Adrenal gland (tissue), 12 donors: Measurements from ENCODE around the gene PITRM1. TPM values are rescaled to one million over a fixed set of nuclear protein-coding genes. Genes with fewer than 3 reads are reported as not detected.

ENCODE experiments used
- DNase-seq, 7 donors: peaks; one replicate each; pipeline ENCODE4 v3.0.0-alpha.2; 2019 to 2020
- H3K27ac ChIP-seq, 5 donors: fragments of 200-600 bp; sonication (generic) in 4 of 5; 1 replicate in 3 of 5; 2 replicates in 2 of 5; pipeline versions ENCODE4 v1.5.1 to v1.8.0; 2016 to 2020; ENCODE audit warnings: mild to moderate bottlenecking in 1 of 5
- H3K27me3 ChIP-seq: fragments of 200-600 bp; 2 replicates; pipeline ENCODE4 v1.8.0; 2021
- H3K36me3 ChIP-seq, 2 donors: fragments of 200-600 bp; replicated peaks in 1 of 2; 1 replicate in 1 of 2; 2 replicates in 1 of 2; pipeline versions ENCODE4 v1.5.1 to v1.8.0; 2018 to 2022
- H3K4me1 ChIP-seq, 2 donors: fragments of 200-600 bp; replicated peaks in 1 of 2; 1 replicate in 1 of 2; 2 replicates in 1 of 2; pipeline versions ENCODE4 v1.5.1 to v1.8.0; 2018 to 2021
- H3K4me3 ChIP-seq, 4 donors: fragments of 200-600 bp; sonication (generic) in 3 of 4; one replicate each; pipeline ENCODE4 v1.5.1; 2016 to 2018
- H3K9me3 ChIP-seq, 3 donors: fragments of 200-600 bp; sonication (generic) in 1 of 3; replicated peaks in 1 of 3; 1 replicate in 2 of 3; 2 replicates in 1 of 3; pipeline versions ENCODE4 v1.5.1 to v1.8.0; 2016 to 2021
- CTCF ChIP-seq, 6 experiments: fragments of 450-650 bp in 4 of 6; fragments of 200-600 bp in 2 of 6; sonication (generic) in 1 of 6; IDR thresholded peaks; 1 replicate in 5 of 6; 2 replicates in 1 of 6; pipeline versions ENCODE4 v1.5.1 to v1.8.0; 2016 to 2021; ENCODE audit warnings: antibody characterized with exemption in 6 of 6, mild to moderate bottlenecking in 2 of 6, moderate library complexity in 1 of 6
- POLR2A ChIP-seq, 2 donors: fragments of 450-650 bp; IDR thresholded peaks; one replicate each; pipeline ENCODE4 v1.6.1; 2017; ENCODE audit warnings: antibody characterized with exemption in 2 of 2, mild to moderate bottlenecking in 2 of 2, moderate library complexity in 1 of 2
- WGBS, 4 donors: extraction: QIAGEN DNeasy Blood & Tissue Kit in 2 of 4; methylation state at CpG; one replicate each; pipeline versions ENCODE4 v1.1.5 to v1.1.7; 2013 to 2017; 5-methylcytosine and 5-hydroxymethylcytosine counted together
- intact Hi-C, 2 donors: fragments of 100-400 bp; cut with DNase I; formaldehyde crosslinking; loops; one replicate each; pipeline versions ENCODE4 v1.14.1 to v1.15.0; 2022 to 2023
- polyA plus RNA-seq, 3 donors: library from polyadenylated mRNA; stranded (reverse); fragments of 200-250 nt in 2 of 3; fragments of 350-450 nt in 1 of 3; fragmentation: Illumina TruSeq in 1 of 3; extraction: RNeasy Lipid Tissue Mini Kit (QIAGEN cat#74804) in 1 of 3; gene quantifications; one replicate each; pipeline ENCODE4 v1.2.3, GENCODE V29; 2013 to 2014
- total RNA-seq, 9 donors: library from RNA; depleted of rRNA in 4 of 9; stranded (reverse); fragments of >200 nt in 4 of 9; fragments of 120-200 nt in 1 of 9; fragmentation: NEBNext Ultra II Directional in 1 of 9; extraction: Animal tissue kit (Norgen Biotek cat#: 25700) in 1 of 9; gene quantifications; one replicate each; pipeline versions ENCODE4 v1.1.0 to v1.2.4, GENCODE V29; 2013 to 2023
- donor health status: healthy with polysubstance abuse.
- donor health status: Bipolar disorder and iron deficiency.
- donor health status: DM: yes; HTN: yes; CAD: no.
- donor health status: DM: no; HTN: no; CAD: no.
- donor health status: DM: no; HTN: no; CAD: no.
- donor health status: DM: yes; HTN: yes; CAD: no.

The PITRM1 gene
- total and polyA plus RNA-seq, 12 donors: 83.0 to 204 (median 102) TPM

DNA sequence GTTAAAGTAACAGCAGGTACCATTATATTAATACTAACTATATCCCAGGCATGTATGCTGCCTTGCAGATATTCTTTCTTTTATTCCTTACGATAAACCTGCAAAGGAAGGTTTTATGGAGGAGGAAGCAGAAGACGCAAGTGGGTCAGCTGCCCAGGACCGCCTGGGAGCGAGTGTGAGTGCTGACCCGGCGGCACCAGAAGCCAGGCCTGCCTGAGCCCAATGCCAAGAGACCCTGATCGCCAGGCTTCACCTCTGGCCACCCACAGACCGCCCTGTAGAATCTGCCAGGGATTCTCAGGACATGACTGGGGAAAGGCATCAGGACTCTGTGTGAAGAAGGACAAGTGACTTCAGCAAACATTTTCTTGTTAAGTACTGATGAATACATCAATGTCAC, 26.3 kb downstream of the PITRM1 start:
- no peak overlapping the region for H3K27ac ChIP-seq
- no peaks in the 10 kb centered on the region for H3K9me3 ChIP-seq
- no peaks in the 10 kb centered on the region for H3K4me1 ChIP-seq
- DNase-seq: no peak
- H3K36me3 ChIP-seq: peaks cover 0 to 99% of the 10 kb centered on the region in 2 donors
- TF ChIP-seq POLR2A (IDR thresholded peaks at IDR 0.05) (no peak), CTCF (IDR thresholded peaks at IDR 0.05) (no peak)
- WGBS, 4 donors: 93 to 96% (median 93%) methylated on average over 7 to 8 of the region's 8 CpGs
- intact Hi-C loops: no loop called here
- no peaks in the 10 kb centered on the region for H3K27me3 ChIP-seq
- H3K4me3 ChIP-seq: no peak overlapping the region

DNA sequence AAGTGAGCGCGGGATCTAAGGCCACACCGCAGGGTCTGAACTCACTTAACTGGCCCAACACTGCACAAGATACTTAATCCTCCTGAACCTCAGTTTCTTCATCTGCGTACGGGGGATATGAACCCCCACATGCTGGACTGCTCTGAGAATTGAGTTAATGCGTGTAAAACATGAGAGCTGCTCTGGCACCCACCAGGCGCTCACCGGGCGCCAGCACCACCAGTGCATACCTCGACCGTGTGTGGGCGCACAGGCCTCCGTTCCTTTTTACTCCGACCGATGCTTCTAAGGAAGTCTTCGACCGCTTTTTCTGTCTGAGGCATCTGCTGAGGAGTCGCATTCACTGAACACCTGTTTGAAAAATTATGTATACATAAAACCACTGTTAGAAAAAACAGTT, 27.2 kb downstream of the PITRM1 start:
- peaks cover 0 to 99% of the 10 kb centered on the region in 2 donors for H3K36me3 ChIP-seq

GRCh38 chr10:3143791-3144434, 28.7 kb downstream of the PITRM1 start:
- TF ChIP-seq CTCF (IDR thresholded peaks at IDR 0.05) (no peak), POLR2A (IDR thresholded peaks at IDR 0.05) (no peak)
- Histone ChIP-seq H3K27ac (no peak overlapping the region), H3K9me3 (no peaks in the 10 kb centered on the region), H3K27me3 (no peaks in the 10 kb centered on the region), H3K4me1 (no peaks in the 10 kb centered on the region), H3K4me3 (no peak overlapping the region), H3K36me3 (peaks cover 0 to 100% of the 10 kb centered on the region in 2 donors)
- no peak for DNase-seq
- 93 to 96% (median 94%) methylated on average over 17 to 19 of the region's 19 CpGs for WGBS, 4 donors
- intact Hi-C loops: no loop called here

More for the DNA sequence above, 27.2 kb downstream of the PITRM1 start:
- 97 to 99% (median 97%) methylated on average over 17 to 18 of the region's 18 CpGs for WGBS, 4 donors
- Histone ChIP-seq H3K4me1 (no peaks in the 10 kb centered on the region), H3K27ac (no peak overlapping the region), H3K9me3 (no peaks in the 10 kb centered on the region), H3K27me3 (no peaks in the 10 kb centered on the region), H3K4me3 (no peak overlapping the region)
- DNase-seq: no peak
- TF ChIP-seq POLR2A (IDR thresholded peaks at IDR 0.05) (no peak), CTCF (IDR thresholded peaks at IDR 0.05) (no peak)
- intact Hi-C loops: no loop called here

DNA sequence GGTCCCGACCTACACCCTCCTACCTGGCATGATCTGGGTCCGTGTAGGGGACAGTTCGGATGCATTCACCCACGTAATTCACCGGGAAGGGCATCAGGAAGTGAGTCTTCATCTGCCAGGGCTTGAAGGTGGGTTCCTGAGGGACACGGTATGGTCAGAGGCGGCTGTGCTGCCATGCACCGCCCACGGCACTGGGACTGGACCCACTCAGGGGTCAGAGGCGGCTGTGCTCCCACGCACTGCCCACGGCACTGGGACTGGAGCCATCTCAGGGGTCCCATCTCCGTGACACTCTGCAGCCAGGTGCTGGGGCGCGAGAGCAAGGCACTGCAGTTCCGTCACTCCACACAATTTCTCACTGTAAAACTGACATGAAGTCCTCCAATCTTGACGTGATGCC, 29.2 kb downstream of the PITRM1 start:
- no peak for TF ChIP-seq POLR2A (IDR thresholded peaks at IDR 0.05)
- H3K4me1 ChIP-seq: no peaks in the 10 kb centered on the region
- WGBS, 4 donors: 92 to 95% (median 93%) methylated on average over 11 to 17 of the region's 17 CpGs

More for the DNA sequence above, 29.2 kb downstream of the PITRM1 start:
- DNase-seq: no peak
- Histone ChIP-seq H3K9me3 (no peaks in the 10 kb centered on the region), H3K27me3 (no peaks in the 10 kb centered on the region), H3K36me3 (peaks cover 0 to 100% of the 10 kb centered on the region in 2 donors), H3K27ac (no peak overlapping the region), H3K4me3 (no peak overlapping the region)
- intact Hi-C loops: no loop called here
